HG02852 (cell line): Measurements from ENCODE around the gene GAGE12J.
"Not testable (repeated sequence)": the region's sequence is repeated elsewhere in the genome, so short reads cannot be mapped to it uniquely, and the experiment has no call there.

Experiments
- ATAC-seq: cut with Tn5 transposase; IDR thresholded peaks from one replicate; pipeline ENCODE4 v1.9.1; 2021; ENCODE audit warnings: mild to moderate bottlenecking, moderate library complexity; ENCODE audit not compliant: unreplicated experiment

The GAGE12J gene

DNA sequence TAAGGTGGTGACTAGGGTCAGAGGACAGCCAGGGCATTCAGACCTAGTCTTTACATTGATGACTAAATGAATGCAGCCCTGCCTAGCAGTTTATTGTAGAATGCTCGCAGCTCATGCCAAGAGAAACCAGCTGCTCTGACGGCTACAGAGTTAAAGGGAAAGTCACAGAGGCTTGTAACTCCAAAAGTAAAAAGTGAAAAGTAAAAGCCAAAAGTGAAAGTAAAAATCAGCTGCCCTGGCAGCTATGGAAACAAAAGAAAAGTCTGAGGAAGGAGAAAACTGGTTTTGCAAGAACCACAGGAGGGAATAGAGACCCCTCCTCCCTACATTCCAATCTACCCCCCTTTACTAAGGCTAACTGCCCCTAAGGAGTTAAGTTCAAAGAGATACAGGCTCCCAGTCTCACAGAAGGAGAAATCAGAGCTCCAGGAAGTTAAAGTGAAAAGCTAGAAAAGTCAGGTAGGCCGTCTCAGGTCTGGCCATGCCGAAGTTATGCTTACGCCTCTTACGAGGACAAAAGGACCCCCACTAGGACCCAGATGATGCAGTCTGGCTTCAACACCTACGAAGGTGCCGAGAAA lies 12.3 kb upstream of the GAGE12J start:
- no peak for ATAC-seq

DNA sequence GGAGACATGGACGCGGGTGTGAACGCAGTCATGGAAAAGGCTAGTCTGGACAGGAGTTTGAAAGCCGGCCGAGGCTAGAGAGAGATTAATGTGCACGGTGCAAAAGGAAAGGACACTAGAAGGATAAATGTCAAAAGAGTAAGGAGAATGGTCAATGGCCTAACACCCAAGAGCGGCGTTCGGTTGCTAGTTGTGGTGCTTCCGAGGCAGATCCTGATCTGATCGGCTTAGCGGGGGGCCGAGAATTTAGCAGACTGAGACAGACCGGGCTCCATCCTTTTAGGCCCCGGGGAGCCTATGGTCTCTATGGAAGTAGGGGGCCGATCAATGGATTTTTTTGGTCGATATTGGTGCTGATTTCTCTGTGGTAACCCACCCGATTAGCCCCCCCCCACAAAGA lies 11.5 kb upstream of the GAGE12J start:
- ATAC-seq, result no peak

DNA sequence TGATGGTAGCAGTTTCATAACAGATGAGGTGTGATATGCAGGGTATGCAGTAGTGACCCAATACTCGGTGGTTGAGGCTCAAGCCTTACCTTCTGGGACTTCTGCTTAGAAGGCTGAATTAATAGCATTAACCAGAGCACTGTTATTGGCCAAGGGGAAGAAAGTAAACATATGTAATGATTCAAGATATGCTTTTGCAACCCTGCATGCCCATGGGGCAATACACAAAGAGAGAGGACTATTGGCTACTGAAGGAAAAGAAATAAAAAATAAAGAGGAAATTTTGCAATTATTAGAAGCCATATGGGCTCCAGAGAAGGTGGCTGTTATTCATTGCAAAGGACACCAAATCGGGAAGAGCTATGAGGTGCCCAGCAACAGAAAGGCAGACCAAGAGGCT lies 9.7 kb upstream of the GAGE12J start:
- no peak for ATAC-seq

DNA sequence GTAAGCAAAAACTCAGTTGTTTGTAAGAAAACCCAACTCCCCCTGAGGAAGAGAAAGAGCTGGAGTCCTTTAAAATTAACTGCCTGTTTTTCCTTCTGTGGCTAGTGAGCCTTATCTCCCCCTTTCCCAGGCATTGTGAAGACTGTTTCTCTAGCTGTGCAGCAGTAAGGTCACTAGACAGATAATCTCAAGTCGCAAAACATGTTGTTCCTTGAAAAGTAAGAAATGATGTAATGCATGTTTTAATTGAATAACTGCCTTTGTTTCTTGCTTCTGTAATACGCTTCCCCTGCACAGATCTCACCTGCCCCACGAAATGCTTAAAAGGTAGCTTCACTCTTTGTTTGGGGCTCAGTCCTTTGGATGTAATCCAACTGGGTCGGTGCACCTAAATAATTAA lies 5.8 kb upstream of the GAGE12J start:
- no peak for ATAC-seq

- not testable (repeated sequence) for ATAC-seq
These were observed 429 bp downstream of the GAGE12J start for GRCh38 chrX:49322266-49322665.

DNA sequence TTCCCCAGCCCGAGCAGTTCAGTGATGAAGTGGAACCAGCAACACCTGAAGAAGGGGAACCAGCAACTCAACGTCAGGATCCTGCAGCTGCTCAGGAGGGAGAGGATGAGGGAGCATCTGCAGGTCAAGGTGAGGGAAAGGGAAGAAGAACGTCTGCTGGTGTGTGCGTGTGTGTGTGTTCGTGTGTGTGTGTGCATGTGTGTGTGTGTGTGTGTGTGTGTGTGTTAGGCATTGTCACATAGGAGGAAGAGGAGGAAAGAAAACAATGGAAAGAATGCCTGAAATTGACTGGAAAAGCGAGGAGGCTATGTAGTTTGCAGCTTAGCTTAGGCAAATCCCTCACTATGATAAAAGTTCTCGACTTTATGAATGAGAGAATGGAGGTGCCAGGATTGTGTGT lies 1.9 kb downstream of the GAGE12J start:
- not testable (repeated sequence) for ATAC-seq

GRCh38 chrX:49330421-49330820 lies 8.6 kb downstream of the GAGE12J start:
- ATAC-seq, result not testable (repeated sequence)

- ATAC-seq, result not testable (repeated sequence)
These were observed 9.4 kb downstream of the GAGE12J start, which contains the start of gene GAGE13 for GRCh38 chrX:49331282-49331681. TSS of gene GAGE13 (plus strand) at chrX:49331582. CDS start at chrX:49332738, 1,156 bp downstream.

DNA sequence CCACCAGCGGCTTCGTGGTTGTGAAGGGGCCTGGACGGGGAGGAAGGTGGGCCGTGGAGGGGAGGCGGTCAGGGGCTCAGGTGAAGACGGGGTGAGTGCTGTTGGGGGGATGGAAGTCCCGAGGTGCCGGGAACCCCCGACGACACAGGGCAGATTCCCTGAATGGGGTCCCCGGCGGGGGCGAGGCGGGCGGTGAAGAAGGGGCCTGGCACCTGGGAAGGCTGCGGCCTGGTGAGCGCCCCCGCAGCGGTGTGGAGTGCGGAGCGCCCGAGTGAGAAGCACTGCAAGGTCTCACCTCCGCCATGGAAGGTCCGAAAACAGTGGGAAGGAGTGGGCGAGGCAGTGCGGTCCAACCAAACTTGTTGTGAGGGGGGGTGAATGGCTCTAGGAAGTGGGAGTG lies 10.0 kb downstream of the GAGE12J start:
- not testable (repeated sequence) for ATAC-seq

GRCh38 chrX:49341449-49341848 lies 19.6 kb downstream of the GAGE12J start:
- ATAC-seq, result not testable (repeated sequence)

- ATAC-seq, result not testable (repeated sequence)
These were observed 22.8 kb downstream of the GAGE12J start for GRCh38 chrX:49344496-49345175.

GRCh38 chrX:49345402-49345801 lies 23.6 kb downstream of the GAGE12J start:
- not testable (repeated sequence) for ATAC-seq

- not testable (repeated sequence) for ATAC-seq
These were observed 24.3 kb downstream of the GAGE12J start for GRCh38 chrX:49346150-49346549.
